CD4-positive, alpha-beta T cell treated with Interleukin-17A for 1 hour (primary cell): ENCODE measurements around the gene PLSCR1.
"Not testable (repeated sequence)": the region's sequence is repeated elsewhere in the genome, so short reads cannot be mapped to it uniquely, and the experiment has no call there.

Experiments used
- DNase-seq: peaks from one replicate; pipeline ENCODE4 v3.0.0-alpha.2; 2020

PLSCR1 gene

DNA sequence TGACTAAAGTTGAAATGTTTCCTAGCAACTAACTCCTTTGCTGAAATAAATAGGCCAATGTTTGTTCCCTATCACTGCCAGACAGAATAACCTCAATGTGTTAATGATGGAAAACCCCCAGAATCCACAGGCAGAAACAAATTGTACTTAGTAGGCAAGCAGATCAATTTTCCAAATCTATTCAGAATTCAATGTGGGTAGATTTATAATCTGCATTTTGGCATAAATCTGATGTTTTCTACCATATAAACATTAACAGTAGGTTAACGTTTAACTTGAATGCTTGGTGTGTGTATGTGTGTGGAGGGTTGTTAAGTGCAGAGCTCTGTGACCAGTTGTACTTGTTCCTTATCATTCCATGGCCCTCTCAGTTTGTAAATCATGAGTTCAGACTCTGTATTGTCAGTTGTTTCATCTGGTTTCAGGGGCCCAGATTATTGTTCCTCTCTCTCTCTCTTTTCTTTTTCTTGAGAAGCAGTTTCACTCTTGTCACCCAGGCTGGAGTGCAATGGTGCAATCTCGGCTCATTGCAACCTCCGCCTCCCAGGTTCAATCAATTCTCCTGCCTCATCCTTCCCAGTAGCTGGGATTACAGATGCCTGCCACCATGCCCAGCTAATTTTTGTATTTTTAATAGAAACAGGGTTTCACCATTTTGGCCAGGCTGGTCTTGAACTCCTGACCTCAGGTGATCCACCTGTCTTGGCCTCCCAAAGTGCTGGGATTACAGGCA lies 32.8 kb downstream of the PLSCR1 start:
- no peak for DNase-seq

DNA sequence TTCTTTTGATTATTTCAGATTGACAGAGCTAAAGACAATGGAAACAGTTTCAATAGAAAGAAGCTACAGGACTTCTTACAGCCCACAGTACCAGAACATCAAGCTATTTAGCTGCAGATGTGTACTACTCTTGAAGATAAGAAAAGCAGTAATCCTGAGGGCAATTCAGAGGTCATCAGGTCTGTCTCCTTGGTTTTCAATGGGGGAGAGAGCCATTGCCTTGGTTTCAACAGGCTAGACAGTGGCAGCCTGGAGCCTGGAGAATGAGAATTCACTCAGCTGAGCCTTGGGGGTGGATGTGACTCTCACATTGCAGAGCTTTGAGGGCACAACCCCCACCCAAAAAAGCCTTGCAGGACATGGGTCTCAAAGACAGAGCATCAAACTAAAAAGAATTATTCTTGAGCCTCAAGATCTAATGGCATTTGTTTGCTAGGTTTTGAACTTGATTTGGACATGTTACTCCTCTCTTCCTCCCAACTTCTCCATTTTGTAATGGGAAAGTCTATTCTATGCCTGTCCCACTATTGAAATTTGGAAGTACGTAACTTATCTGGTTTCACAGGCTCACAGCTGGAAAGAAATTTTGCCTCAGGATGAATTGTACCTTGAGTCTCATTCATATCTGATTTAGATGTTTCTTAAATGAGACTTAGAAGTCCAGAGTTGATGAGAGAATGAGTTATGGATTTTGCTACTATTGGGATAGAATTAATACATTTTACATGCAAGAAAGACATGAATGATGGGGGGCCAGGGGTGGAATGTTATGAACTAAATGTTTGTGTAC lies 36.9 kb downstream of the PLSCR1 start:
- no peak for DNase-seq

DNA sequence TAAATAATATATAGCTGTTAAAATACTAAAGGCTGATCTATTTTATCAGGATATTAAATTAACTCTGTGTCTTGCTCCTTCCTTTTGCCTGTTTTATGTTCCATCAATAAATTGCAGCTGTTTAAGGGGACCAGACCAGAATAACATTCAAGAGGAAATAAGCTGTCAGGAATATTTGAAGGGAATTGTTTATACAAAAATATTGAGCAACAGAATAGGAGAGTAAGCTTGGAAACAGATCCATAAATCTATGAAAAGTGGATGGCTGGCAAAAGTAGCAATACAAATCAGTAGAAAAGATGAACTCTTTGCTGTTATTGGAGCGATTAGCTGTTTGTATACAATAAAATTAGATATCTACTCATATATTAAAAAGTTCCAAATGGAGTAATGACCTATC lies 38.9 kb downstream of the PLSCR1 start:
- no peak for DNase-seq

DNA sequence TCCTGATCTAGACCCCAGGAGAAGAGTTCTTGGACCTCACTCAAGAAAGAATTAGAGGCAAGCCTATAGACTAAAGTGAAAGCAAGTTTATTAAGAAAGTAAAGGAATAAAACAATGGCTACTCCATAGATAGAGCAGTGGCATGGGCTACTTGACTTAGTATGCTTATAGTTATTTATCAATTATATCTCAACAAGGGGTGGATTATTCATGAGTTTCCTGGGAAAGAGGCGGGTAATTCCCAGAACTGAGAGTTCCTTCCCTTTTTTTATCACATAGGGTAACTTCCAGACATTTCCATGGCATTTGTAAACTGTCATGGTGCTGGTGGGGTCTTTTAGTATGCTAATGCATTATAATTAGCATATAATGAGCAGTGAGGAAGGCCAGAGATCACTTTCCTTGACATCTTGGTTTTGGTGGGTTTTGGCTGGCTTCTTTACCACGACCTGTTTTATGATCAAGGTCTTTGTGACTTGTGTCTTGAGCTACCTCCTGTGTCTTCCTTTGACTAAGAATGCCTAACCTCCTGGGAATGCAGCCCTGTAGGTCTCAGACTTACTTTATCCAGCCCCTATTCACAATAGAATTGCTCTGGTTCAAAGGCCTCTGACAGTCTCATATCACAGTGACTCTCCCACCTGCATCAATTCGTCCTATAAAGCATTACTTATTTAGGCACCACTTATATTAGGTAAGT lies 39.8 kb downstream of the PLSCR1 start:
- DNase-seq = no peak

DNA sequence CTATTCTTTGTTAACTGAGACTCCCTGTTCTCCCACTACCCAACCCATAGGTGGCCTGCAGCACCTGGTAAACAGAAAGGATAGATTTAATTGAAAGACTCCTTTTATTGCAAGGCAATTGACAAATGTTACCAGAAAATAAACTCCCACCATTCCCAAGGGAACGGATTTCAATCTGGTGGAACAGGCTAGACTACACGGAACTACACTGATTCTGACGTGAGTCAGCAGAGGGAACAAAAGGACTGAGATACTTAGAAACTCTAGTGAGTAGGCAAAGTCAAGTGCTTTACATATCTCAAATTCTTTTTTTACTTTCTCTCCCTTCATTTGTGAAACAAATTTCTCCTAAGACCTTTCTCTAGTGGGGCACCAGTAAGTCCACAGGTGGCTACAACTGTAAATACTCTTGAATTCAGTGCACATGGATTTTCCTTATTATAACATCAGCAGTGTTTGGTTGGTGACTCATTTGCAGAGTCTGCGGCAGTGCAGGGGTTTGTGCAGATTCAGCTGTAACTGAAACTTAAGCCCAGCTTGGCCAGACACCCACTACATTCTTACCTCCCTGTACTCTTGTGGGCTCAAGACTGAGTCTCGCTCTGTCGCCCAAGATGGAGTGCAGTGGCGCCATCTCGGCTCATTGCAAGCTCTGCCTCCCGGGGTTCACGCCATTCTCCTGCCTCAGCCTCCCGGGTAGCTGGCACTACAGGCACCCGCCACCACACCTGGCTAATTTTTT lies 40.8 kb downstream of the PLSCR1 start:
- DNase-seq = no peak

DNA sequence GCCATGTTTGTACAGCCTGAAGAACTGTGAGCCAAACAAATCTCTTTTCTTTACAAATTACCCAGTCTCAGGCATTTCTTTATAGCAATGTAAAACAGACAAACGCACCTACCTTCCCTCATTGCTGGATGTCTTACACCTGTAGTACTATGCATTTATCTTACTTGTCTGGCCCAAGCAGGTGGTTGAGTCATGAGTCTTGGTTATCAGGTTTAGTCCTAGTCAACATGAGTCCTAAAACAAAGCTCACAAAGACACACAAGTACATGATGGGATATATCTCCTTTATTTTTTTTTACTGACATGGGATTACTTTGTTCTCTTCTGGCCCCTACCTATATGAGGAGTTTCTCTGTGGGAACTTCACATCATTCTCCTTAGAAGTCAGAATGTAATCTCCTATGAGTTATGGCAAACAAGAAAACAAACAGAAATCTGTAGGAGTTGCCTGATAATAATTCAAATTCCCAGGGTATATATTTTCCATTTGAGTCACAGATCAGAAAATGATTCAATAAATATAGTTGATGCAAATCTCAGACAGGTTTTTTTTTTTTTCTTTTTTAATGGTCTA lies 41.4 kb downstream of the PLSCR1 start:
- no peak for DNase-seq

DNA sequence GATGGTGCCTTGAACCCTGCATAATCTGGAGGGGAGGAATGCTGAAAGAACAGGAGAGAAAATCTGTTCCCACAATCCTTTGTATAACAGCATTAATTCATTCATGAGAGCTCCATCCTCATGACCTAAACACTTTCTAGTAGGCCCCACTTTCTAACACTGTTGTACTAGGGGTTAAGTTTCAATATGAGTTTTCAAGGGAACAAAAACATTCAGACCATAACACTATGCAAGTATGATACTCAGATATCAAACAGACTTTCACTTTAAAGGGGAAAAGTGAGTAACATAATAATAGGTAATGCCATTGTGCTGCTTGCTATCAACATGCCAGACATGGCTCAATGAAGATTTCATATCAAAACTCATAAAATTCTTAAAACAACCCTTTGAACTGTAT lies 42.7 kb downstream of the PLSCR1 start:
- DNase-seq = no peak

DNA sequence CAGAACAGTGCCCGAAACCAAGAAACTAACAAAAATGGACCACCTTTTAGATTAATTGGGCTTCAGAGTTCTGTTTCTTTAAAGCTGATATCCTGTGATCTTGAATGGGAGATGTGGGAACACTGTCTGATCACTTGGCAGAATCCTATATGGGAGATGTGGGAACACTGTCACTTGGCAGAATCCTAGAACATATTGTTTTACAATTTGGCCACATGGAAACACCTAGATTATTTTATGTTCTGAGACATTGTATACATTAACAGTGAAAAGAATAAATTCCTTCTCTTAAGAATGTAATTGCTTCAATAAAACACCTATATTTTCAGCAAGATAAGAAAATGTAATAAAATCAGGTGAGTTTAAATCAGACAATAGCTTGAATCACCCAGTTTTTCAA lies 44.7 kb downstream of the PLSCR1 start:
- no peak for DNase-seq

DNA sequence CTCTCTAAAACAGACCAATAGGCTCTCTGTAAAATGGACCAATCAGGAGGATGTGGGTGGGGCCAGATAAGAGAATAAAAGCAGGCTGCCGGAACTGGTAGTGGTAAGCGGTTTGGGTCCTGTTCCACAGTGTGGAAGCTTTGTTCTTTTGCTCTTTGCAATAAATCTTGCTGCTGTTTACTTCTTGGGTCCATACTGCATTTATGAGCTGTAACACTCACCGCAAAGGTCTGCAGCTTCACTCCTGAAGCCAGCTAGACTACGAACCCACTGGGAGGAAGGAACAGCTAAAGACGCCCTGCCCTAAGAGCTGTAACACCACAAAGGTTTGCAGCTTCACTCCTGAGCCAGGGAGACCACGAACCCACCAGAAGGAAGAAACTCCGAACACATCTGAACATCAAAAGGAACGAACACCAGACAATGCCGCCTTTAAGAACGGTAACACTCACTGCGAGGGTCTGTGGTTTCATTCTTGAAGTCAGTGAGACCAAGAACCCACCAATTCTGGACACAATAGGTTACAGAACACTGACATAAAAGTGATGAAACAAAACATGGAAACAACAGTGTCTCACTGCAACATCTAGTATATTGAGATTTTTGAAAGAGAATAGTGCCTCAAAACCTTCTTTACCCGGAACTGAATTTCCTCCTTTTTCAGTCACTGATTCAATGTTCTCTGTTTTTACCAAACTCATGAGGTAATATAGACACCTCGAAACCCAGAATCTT lies 46.2 kb downstream of the PLSCR1 start:
- peak; percentile 43 for DNase-seq

DNA sequence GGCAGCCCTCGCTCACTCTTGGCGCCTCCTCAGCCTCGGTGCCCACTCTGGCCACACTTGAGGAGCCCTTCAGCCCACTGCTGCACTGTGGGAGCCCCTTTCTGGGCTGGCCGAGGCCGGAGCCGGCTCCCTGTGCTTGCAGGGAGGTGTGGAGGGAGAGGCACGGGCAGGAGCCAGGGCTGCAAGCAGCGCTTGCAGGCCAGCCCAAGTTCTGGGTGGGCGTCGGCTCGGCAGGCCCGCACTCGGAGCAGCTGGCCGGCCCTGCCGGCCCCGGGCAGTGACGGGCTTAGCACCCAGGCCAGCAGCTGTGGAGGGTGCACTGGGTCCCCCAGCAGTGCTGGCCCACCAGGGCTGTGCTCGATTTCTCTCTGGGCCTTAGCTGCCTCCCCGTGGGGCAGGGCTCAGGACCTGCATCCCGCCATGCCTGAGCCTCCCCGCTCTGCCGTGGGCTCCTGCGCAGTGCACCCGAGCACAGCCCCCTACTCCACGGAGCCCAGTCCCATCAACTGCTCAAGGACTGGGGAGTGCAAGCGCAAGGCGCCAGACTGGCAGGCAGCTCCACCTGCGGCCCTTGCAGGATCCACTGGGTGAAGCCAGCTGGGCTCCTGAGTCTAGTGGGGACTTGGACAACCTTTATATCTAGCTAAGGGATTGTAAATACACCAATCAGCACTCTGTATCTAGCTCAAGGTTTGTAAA lies 47.1 kb downstream of the PLSCR1 start:
- not testable (repeated sequence) for DNase-seq

DNA sequence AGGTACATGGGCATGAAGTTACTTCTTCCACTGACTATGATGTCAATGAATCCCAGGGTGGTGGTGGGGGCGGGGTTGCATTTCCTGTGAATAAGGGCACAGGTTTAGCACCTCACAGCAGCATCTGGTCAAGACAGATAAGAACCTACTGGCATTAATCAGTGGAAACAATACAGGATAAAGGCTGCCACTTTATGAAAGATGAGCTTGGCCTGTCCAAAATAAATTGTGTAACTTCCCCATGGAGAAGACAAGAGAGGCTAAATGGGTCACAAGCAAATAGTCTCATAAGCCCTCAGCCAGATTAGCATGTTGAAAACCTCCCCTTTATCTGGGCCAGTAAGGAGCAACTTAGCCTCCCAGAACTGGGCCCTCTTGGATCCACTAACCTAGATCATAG lies 47.7 kb downstream of the PLSCR1 start:
- DNase-seq = no peak

DNA sequence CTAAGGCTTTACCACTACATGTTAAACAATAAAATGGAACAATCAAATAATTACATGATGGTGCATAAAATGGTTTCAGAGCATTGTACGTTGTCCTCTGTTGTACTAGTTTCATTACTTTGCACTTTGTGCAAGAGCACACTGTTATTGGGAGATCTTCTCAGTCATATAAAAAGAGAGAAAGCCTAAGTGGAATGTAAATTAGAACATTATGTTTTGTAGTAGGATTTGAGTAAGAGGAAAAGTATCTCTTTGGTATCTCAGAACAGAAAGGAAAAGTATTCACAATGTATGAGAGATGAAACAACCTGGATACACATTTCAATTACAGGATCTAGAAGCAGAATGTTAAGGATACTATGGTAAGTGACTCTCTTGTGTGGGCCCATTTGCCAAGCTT lies 48.2 kb downstream of the PLSCR1 start:
- no peak for DNase-seq

DNA sequence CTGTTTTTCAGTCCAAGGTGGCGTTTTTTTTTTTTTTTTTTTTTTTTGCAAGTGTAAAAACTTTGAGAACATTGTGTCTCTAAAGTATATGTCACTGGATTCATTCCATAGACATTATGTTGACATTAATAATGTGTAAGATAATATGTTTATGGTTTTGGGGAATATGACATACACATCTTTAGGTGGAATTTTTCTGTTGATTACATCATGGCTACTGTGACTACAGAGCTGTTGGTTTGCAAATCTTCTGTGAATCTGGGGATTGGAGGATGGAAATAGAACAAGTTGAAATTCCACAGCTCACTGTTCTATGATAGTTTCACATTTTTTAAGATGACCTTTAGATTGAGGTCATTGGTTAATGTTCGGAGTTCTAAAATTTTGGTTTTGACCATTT lies 50.6 kb downstream of the PLSCR1 start:
- no peak for DNase-seq

DNA sequence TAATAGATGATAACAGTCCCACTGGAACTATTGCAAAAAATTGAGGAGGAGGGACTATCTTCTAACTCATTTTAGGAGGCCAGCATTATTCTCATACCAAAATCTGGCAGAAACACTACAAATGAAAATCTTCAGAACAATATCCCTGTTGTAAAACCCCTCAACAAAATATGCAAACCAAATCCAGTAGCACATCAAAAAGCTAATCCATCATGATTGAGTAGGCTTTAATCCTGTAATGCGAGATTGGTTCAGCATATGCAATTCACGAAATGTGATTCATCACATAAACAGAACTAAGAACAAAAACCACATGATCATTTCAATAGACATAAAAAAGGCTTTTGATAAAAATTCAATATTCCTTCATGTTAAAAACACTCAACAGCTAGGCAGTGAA lies 51.2 kb downstream of the PLSCR1 start:
- no peak for DNase-seq

DNA sequence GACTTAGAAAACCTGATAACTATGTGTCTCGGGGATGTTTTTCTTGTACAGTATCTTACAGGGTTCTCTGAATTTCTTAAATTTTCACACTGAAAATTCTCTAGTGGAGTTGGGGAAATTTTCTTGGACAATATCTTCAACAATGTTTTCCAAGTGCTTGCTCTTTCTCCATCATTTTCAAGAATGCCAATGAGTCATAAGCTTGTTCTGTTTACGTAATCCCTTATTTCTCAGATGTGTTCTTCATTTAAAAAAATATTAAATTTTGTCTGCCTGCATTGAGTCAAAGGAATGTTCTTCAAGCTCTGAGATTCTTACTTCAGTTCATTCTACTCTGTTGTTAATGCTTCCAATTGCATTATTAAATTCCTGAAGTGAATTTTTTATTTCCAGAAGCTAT lies 53.1 kb downstream of the PLSCR1 start:
- no peak for DNase-seq

DNA sequence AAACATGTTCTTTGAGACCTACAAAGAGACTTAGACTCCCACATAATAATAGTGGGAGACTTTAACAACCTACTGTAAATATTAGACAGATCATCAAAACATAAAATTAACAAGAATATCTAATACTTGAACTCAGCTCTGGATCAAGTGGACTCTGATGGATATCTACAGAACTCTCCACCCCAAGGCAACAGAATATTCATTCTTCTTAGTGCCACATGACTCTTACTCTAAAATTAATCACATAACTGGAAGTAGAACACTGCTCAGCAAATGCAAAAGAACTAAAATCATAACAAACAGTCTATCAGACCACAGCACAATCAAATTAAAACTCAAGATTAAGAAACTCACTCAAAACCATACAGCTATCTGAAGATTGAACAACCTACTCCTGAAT lies 59.1 kb downstream of the PLSCR1 start:
- DNase-seq = no peak

DNA sequence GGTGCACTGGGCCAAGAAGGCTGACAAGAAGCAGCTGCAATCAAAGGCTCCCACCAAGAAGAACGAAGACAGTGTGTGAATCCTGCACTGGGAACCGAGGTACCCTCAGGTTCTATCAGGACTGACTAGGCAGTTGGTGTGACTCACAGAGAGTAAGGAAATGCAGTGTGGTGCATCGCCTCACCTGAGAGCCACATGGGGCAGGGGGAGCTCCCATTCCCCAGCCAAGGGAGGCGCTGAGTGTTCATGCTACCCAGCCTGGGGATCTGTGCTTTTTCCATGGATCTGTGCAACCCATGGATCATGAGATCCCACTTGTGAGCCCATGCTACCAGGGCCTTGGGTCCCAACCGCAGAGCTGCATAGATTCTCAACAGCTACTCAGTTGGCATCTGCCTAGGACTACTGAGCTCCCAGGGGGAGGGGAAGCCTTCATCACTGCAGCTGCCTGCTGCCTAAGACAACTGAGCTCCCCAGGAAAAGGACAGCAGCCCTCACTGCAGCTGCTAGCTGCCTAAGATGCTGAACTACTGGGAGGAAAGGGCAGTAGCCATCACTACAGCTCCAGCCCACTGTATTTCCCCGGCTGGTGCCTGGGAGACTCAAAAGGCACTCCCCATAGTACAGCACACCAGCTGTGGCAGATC lies 68.2 kb downstream of the PLSCR1 start:
- no peak for DNase-seq

DNA sequence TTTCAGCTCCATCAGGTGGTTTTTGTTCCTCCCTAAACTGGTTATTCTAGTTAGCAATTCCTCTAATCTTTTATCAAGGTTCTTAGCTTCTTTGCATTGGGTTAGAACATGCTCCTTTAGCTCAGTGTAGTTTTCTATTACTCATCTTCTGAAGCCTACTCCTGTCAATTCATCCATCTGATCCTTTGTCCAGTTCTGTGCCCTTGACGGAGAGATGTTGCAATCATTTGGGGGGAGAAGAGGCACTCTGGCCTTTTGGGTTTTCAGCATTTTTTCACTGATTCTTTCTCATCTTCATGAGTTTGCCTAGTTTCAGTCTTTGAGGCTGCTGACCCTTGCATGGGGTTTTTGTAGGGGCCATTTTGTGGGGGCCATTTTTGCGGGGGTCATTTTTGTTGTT lies 69.4 kb downstream of the PLSCR1 start:
- not testable (repeated sequence) for DNase-seq

DNA sequence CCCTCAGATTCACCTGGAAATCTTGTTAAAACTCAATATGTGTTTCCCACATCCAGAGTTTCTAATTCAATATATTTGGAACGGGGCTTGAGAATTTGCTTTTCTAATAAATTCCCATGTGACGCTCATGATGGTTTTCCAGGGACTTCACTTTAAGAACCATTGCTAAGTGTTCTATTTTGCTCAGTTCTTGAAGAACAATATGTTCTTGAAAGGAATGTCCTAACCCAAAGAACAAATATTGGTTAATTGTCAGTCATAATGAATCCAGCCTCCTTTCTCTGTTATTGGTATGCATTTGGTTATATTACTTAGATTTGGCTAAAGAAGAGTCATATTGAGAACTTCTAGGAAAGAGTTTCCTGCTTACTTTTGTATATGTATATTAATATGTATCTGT lies 70.7 kb downstream of the PLSCR1 start:
- DNase-seq = no peak

DNA sequence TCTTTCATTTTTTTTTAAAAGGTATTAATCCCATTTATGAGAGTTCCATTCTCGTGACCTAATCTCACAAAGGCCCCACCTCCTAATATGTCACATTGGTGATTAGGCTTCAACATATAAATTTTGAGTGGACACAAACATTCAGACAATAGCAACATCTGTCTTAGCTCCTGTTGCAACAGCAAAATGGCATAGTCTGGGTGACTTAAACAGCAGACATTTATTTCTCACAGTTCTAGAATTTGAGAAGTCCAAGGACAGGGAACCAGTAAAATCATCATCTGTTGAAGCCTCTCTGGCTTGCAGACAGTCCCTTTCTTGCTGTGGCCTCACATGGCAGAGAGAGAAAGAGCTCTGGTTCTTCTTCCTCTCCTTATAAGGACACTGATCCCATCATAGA lies 71.8 kb downstream of the PLSCR1 start:
- DNase-seq = no peak

DNA sequence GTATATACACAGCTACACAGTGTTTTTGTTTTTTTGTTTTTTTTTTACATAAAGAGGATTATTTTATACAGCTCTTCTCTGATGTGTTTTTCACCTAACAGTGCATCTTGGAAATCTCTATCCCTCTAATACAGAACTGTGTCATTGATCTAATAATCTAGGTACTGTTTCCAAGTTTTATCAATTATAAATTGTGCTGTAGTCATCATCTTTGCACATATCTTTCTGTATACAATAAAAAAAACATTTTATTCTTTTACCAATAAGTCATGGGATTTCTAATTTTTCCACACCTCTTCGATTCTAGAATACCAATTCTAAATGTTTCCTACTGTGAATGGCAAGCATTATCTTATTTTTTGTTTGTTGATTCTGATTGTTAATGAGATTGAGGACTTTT lies 73.4 kb downstream of the PLSCR1 start:
- no peak for DNase-seq
